Tongue (tissue), 3 donors: ENCODE data around the gene SH2D6. TPM values are rescaled to one million over a fixed set of nuclear protein-coding genes. Genes with fewer than 3 reads are reported as not detected.
"Not testable (repeated sequence)": the region's sequence is repeated elsewhere in the genome, so short reads cannot be mapped to it uniquely, and the experiment has no call there.

Experiments
- DNase-seq: peaks from one replicate; pipeline ENCODE4 v3.0.0-alpha.2; 2015
- small RNA-seq: library from RNA; depleted of rRNA; stranded (forward); fragments of <200 nt; gene quantifications from one replicate; pipeline ENCODE3, GENCODE V24; 2014; ENCODE audit warnings: low replicate concordance
- total RNA-seq: library from RNA; depleted of rRNA; stranded (reverse); fragments of >200 nt; gene quantifications from one replicate; pipeline ENCODE4 v1.2.3, GENCODE V29; 2014

Gene SH2D6
- total RNA-seq, 1 donor from 2014 or later, result not detected

- DNase-seq, result peak; percentile 11
Observed at GRCh38 chr2:85470850-85471800, 52.6 kb downstream of the SH2D6 start.

GRCh38 chr2:85472261-85472660 is 53.7 kb downstream of the SH2D6 start:
- DNase-seq, result no peak

- DNase-seq, result no peak
Observed at GRCh38 chr2:85475799-85476490, 57.4 kb downstream of the SH2D6 start.

- DNase-seq, result no peak
Observed at GRCh38 chr2:85476624-85477023, 58.1 kb downstream of the SH2D6 start.

- DNase-seq, result no peak
Observed at GRCh38 chr2:85477884-85478283, 59.4 kb downstream of the SH2D6 start.

- no peak for DNase-seq
Observed at GRCh38 chr2:85481818-85482777, 63.6 kb downstream of the SH2D6 start.

- DNase-seq, result not testable (repeated sequence)
Observed at GRCh38 chr2:85484615-85485014, 66.1 kb downstream of the SH2D6 start.

- no peak for DNase-seq
Observed at GRCh38 chr2:85485815-85486214, 67.3 kb downstream of the SH2D6 start.

Small RNAs within 50 kb of the gene (small RNA-seq; reads per million reads assigned to genes)
- not detected for gene AC062037.2
- not detected for gene RF00019
- gene RN7SL251P, result not detected

Other genes starting within 250 kb of the SH2D6 start
- 94.0 TPM for gene TGOLN2, start 90.7 kb upstream of the SH2D6 start, total RNA-seq
- 20.6 TPM for gene RETSAT, start 64.2 kb upstream of the SH2D6 start, total RNA-seq
- 16.5 TPM for gene ELMOD3, start 63.9 kb upstream of the SH2D6 start, total RNA-seq
- 61.2 TPM for gene CAPG, start 8.3 kb upstream of the SH2D6 start, total RNA-seq
- gene MAT2A, start 120.5 kb downstream of the SH2D6 start, total RNA-seq, result 118 TPM
- 32.3 TPM for gene GGCX, start 142.8 kb downstream of the SH2D6 start, total RNA-seq
- 8.2 TPM for gene VAMP8, start 158.9 kb downstream of the SH2D6 start, total RNA-seq
- gene VAMP5, start 165.7 kb downstream of the SH2D6 start, total RNA-seq, result 15.7 TPM
- gene RNF181, start 177.0 kb downstream of the SH2D6 start, total RNA-seq, result 71.9 TPM
- gene TMEM150A, start 184.0 kb downstream of the SH2D6 start, total RNA-seq, result 4.9 TPM
- gene C2orf68, start 193.4 kb downstream of the SH2D6 start, total RNA-seq, result 38.5 TPM
- gene USP39, start 197.5 kb downstream of the SH2D6 start, total RNA-seq, result 39.0 TPM
- 21.7 TPM for gene SFTPB, start 249.5 kb downstream of the SH2D6 start, total RNA-seq